Heart left ventricle (tissue), 13 donors: ENCODE results near the gene SAT1.

Source experiments
- POLR2A ChIP-seq, 2 donors: fragments of 450-650 bp; IDR thresholded peaks; one replicate each; pipeline ENCODE4 v1.6.1; 2017; ENCODE audit warnings: antibody characterized with exemption in 2 of 2, mild to moderate bottlenecking in 2 of 2, moderate library complexity in 2 of 2
- TF ChIP-seq, protein P1 (sequence below), 12 donors: fragments of 200-600 bp; sonication (generic) in 4 of 12; IDR thresholded peaks; one replicate each; pipeline versions ENCODE4 v1.5.0 to v1.8.0; 2018 to 2022; ENCODE audit warnings: antibody characterized with exemption in 12 of 12, mild to moderate bottlenecking in 5 of 12
- donor health status: ischemic (EF 13 %, LVEDD 7.1; RV severe dilation, severe dysfunction).
- donor health status: DM: no; HTN: yes; CAD: no.
- donor health status: DM: no; HTN: no; CAD: no.
- donor health status: ischemic (EF 25% LVEDD 6.9; RV normal size, moderate dysfunction).
- donor health status: ischemic (EF 25% LVEDD 5.7; RV mildly dilated, moderate dysfunction).
- donor health status: ischemic (EF 35%, LVEDD 5.7; RV mildly dilated, moderate dysfunction).
- donor health status: nonischemic (EF 11% LVEDD 7.7; RV severe dilation, severe dysfunction).
- donor health status: DM: yes; HTN: yes; CAD: no.
- donor health status: PGD.
- donor health status: ischemic (EF 29% LVEDD 5.4; RV normal size, mild dysfunction).
- donor health status: nonischemic (EF 23%, LVEDD 6.1; RV moderate dilation, normal function).

- TF ChIP-seq, protein P1, sequence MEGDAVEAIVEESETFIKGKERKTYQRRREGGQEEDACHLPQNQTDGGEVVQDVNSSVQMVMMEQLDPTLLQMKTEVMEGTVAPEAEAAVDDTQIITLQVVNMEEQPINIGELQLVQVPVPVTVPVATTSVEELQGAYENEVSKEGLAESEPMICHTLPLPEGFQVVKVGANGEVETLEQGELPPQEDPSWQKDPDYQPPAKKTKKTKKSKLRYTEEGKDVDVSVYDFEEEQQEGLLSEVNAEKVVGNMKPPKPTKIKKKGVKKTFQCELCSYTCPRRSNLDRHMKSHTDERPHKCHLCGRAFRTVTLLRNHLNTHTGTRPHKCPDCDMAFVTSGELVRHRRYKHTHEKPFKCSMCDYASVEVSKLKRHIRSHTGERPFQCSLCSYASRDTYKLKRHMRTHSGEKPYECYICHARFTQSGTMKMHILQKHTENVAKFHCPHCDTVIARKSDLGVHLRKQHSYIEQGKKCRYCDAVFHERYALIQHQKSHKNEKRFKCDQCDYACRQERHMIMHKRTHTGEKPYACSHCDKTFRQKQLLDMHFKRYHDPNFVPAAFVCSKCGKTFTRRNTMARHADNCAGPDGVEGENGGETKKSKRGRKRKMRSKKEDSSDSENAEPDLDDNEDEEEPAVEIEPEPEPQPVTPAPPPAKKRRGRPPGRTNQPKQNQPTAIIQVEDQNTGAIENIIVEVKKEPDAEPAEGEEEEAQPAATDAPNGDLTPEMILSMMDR (IDR thresholded peaks at IDR 0.05) = no peak
- TF ChIP-seq POLR2A (IDR thresholded peaks at IDR 0.05) = no peak
Measured at GRCh38 chrX:23799469-23800065, 16.6 kb downstream of the SAT1 start.
